HPDE6-E6E7 (cell line): ENCODE measurements around the gene SPANXC.
"Not testable (repeated sequence)": the region's sequence is repeated elsewhere in the genome, so short reads cannot be mapped to it uniquely, and the experiment has no call there.

Experiments
- DNase-seq: peaks from one replicate; pipeline ENCODE4 v3.0.0; 2011; ENCODE audit warnings: missing footprints; ENCODE audit errors: extremely low spot score

The SPANXC gene, protein sequence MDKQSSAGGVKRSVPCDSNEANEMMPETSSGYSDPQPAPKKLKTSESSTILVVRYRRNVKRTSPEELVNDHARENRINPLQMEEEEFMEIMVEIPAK

GRCh38 chrX:141242417-141242816 is at the start of gene SPANXC:
Gene SPANXC (minus strand): TSS chrX:141242517. CDS start chrX:141242457, 60 bp downstream.
- not testable (repeated sequence) for DNase-seq

- no peak for DNase-seq
Observed at GRCh38 chrX:141279476-141279875, 37.2 kb upstream of the SPANXC start.

- peak; percentile 26 for DNase-seq
Observed at GRCh38 chrX:141278306-141278705, 36.0 kb upstream of the SPANXC start.

DNA sequence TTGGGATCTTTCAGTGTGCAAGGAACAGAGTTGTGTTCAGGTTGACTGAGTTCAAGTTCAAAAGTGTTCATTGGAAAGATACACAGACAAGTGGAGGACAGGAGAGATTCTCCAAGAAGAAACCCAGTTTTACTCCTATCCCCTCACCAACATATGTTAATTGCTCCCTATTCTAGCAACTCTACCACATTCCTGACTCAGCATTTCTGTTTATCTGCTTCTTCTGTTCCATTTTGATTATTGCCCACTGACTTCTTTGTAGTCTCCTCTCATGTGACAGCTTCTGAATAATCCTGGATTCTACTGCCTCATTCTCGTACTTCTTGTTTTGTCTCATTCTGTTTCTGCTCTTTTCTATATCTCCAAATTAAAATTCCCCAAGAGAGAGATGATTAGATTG is 15.8 kb upstream of the SPANXC start:
- DNase-seq = no peak

DNA sequence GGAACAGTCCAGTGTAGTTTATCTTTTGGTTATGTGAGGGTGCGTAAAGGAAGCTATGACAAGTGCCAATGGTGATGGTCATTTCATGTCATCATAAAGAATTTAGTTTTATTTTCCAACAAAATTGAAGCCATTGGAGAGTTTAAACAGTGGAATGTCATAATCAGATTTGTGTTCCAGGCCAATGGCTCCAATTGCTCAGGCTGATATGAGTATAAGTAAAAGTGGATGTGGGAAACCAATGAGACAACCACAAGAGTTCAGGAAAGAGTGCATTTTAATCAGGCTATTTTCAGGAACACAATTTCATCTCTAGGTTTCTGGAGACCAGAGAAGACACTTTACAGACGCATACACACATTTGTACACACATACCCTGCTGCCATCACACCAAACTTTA is 20.7 kb downstream of the SPANXC start:
- no peak for DNase-seq

DNA sequence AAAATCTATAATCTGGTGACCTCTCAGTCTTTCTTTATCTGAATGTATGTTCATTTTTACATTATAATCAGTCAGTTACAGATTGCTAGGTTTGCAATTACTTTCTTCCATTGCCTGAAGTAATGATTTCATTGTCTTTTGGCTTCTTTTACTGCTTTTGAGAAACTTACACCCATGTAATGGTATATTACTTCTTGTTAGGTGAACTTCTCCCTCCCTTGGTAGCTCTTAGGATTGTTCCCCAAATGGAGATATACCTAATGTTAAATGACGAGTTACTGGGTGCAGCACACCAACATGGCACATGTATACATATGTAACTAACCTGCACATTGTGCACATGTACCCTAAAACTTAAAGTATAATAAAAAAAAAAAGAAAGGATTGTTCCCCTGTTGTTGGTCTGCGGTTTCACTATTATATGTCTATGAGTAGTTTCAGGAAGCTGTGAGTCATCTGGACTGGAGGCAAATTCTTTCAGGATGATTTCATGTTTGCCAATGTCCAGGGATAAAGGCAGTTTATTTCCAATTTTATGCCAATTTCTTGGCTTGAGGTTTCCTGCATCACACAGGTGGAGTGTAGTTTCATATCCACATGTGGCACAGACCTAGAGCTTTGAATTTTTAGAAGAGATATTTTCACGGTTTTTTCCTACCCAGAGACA is 21.8 kb downstream of the SPANXC start:
- DNase-seq = peak; percentile 72

DNA sequence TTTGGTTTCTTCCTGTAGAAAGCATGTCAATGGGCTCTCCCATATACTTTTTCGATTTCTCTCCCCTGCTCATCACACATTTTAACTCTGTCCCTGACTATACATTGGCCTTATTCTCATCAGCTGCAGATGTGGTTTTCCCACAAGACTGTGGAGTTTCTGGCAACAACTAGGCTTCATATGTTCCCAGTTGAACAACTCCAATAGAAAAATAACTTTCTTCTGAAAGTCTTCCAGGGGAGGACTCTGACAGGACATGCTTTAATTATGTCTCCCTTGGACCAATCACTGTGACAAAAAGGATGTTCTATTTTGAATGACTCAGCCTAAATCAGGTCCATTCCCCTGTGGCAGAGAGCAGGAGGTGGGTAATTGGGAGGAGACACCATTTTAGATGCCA is 28.1 kb downstream of the SPANXC start:
- no peak for DNase-seq

GRCh38 chrX:141201962-141202361 is 40.4 kb downstream of the SPANXC start:
- no peak for DNase-seq
